Stimulated activated CD4-positive, alpha-beta T cell treated with anti-CD3 and anti-CD28 coated beads, TNF-alpha, amount 100 ng/mL, for 4 hours (primary cell): ENCODE results near the gene ELMO2.

Experiments
- DNase-seq, 3 experiments: peaks; one replicate each; pipeline ENCODE4 v3.0.0-alpha.2; 2020; ENCODE audit warnings: low read depth in 3 of 3

ELMO2 gene

DNA sequence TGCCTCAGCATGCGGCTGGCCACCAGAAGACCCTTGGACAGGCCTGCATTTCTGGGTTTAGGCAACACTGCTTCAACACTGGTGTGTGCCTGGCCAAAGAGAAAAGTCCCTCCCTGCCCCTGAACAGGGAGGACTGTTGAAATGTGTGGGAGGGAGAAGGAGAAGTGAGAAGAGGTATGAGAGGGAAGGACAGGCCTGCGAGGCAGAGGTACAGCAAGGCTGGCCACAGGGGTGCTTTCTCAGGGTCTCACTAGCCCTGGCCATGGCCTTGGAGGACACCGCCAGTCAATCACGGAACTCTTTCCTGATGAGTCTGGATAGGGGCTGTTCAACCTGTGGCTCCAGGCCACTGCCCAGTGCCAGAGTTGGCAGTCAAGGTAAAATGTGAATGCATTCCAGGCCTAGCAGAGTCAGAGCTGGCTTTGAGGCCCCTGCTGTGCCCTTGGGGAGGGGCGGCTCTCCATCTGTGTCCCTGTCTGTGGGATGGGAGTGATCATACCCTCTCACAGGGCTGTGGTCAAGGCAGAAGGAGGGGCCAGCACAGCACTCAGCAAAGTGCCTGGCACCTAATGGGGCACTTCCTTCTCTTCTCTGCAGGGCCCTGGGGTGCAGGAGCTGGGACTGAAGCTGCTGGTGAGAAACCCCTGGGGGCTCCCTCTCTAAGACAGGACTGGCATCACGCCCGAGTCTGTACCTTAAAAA is 54.9 kb downstream of the ELMO2 start:
- DNase-seq, result no peak

DNA sequence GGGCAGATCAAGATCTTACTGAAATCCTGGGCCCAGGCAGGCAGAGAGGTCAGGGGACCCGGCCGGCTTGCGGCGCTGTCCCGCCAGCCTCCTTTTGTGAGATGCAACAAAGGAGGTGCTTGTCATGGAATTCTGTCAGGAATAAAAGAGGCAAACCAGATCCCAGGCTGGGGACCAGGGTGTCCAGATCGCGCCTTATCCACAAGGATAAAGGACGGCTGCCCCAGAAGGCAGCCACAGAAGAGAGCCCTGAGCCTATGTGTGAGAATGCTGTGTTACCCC is 55.5 kb downstream of the ELMO2 start:
- DNase-seq, result no peak

DNA sequence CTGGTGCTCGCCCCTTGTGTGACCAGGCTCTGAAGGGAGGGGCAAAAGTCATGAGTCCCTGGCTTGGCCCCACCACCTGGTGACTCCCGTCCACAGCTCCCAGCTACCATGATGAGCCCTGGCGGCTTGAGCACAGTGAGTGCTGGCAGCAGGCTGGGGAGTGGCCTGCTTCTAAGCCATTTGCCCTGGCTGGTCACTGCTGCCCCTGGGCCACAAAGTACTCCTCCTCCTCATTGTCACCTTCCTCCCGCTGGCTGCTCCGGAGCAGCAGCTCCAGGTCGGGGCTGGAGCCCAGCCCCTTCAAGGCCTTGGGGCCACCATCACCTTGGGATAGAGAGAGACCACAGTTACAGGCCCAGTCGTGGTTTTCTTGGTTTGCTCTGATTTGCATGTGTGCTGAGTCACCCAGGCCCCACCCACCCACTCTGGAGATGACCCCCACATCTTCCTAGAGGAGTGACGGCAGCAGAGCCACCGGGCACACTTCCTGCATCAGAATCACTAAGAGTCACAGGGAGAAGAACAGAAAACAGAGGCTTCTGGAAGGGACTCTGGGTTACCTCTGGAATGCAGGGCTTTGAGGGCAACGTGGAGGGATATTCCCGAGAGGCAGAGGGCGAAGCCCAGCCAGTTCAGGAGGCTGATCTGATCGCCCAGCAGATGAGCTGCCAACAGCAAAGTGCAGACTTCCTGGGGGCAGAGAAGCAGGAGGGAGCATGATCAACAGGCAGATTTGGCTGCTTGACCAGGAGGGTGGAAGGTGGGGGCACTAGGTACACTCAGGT is 56.0 kb downstream of the ELMO2 start:
- no peak for DNase-seq

GRCh38 chr20:46349742-46350056 is 56.7 kb downstream of the ELMO2 start:
- DNase-seq, result no peak

DNA sequence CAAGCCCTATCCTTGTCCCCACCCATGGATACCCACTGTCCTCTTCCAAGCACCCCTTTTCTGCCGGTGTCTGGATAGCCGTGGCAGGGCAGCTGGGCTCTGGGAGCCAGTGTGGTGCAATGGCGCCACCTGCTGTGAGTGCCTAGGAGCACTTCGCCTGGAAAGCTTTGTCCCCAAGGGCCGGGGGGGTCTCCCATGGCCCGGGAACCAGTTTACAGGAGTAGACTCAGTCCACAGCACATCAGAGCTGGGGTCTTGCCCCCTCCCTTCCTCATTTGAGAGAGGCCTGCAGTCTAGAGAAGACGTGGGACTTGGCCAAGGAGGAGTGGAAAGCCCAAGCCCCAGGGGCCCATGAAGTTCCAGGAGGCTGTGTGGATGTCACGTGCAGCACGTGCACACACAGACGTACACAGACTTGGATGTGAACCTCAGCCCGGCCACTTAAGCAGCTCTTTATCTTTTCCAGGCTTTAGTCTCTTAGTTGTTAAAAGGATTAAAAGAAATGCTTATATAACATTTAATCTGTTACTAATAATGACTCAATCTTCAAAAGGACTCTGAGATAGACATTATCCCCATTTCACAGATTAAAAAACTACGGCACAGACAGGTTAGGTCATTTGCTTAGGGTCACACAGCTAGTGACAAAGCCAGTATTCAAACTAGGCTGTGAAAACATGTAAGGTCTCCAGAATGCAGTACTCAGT is 57.2 kb downstream of the ELMO2 start:
- peak in 1 of 3 experiments; percentile 20 for DNase-seq

DNA sequence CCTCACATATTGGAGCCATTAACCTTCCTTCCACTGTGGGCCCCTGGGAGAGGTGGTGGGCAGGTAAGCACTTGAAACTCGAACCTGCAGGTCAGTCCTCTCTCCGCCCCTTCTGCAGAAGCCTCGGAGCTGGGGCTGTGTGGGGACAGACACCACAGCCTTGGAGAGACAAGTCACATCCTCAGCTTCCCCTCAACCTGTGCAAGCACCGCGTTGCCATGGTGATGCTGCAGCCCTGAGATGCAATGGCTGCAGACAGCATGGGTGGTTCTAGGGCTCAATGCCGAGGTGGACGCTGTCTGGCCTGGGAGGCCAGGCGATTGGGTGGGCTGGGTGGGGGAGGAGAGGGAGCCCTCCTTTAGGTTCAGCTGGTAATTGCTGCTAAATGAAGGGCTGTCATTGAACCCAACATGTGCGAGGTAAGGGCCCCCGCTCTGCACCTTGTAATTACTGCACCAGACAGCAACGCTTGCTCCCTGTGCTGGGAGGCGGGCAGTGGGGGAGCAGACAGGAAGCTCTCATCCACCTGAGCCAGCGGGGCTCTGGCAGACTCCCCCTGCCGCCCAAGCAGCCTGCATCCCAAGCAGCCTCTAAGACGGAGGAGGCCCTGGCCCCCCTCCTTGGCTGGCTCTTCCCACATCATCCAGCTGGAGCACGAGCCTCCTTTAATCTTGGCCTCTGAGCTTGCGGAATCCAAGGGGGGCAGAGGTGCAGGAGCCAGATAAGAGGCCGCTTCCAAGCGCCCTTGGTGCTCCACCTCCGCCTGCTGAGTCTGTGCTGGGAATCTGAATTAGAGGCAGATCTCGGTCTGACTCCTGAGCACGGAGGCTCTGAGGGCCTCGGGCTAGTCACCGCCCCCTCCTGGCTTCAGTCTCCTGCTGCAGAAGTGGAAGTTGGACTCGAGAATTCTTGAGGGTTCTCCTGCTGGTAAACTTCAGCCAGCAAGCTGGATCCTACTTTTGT is 58.3 kb downstream of the ELMO2 start:
- no peak for DNase-seq

GRCh38 chr20:46346770-46347169 is 59.6 kb downstream of the ELMO2 start:
- DNase-seq, result no peak

DNA sequence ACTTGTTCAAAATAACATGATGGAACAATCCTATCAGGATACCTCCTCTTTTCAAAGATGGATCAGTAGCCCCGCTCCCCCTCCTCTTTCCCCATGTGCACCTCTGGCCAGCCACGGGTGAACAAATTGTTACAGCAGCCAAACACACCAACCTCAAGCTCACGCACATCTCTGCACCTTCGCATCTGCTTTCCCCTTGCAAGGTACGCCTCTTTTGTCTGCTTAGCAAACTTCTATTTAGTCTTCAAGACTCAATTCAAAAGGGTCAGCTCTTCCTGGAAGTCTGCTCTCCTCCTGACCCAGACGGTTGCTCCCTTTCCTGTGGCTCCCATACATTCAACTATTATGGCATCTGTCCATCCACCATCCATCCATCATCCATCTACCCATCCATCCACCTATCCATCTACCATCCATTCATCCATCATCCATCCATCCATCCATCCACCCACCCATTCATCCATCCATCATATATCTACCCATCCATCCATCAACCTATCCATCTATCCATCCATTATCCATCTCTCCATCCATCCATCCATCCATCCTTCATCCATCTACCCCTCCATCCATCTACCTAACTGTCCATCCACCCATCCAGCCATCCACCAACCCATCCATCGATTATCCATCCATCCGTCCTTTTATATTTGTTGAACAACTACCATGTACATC is 61.8 kb downstream of the ELMO2 start:
- no peak for DNase-seq

- no peak for DNase-seq
These were observed 62.4 kb downstream of the ELMO2 start for GRCh38 chr20:46343975-46344357.

- no peak for DNase-seq
These were observed 63.0 kb downstream of the ELMO2 start for GRCh38 chr20:46343348-46343974.

- DNase-seq, result no peak
These were observed 63.7 kb downstream of the ELMO2 start for GRCh38 chr20:46342451-46343347.

GRCh38 chr20:46342010-46342378 is 64.4 kb downstream of the ELMO2 start:
- DNase-seq, result no peak

DNA sequence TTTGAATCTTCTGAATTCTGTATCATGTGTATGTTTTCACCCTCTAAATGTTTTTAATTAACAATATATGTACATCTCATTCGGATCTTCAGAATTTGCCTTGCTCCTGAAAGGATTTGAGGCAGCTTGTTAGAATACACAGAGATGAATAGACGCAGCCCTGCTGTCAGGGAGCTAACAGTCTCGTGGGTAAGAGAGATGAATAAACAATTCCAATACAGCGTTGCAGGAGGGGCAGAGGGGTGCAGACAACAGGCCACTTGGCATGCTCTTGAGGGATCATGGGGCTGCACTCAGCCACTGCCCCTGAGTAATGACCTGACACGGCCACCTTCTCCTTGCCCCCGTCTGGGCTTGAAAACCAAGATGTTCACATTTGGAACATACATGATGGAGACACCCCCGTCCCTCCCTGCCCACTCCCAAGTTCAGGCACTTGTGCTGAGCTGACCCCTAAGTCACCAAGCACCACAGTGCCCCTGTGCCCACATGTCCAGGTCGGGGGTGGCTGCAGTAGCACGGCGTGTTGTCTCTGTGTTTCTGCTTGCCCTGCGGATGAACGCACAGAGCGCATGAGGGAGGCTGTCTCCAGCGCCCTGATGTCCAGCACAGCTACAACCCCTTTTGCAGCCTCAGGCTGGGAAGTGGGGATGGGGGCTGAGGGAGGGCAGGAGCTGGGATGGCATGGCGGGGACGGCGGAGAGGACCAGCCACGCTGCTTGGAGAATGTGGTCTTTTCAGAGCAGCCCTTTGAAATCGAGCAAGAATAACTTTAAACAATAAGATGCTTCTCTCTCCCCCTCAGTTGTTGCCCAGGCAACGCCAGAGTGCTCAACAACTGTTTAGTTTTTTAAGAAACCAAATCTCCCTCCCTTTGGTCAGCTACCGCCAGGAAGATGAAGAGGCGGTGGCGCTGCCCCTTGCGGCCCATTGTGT is 65.1 kb downstream of the ELMO2 start:
- no peak for DNase-seq

DNA sequence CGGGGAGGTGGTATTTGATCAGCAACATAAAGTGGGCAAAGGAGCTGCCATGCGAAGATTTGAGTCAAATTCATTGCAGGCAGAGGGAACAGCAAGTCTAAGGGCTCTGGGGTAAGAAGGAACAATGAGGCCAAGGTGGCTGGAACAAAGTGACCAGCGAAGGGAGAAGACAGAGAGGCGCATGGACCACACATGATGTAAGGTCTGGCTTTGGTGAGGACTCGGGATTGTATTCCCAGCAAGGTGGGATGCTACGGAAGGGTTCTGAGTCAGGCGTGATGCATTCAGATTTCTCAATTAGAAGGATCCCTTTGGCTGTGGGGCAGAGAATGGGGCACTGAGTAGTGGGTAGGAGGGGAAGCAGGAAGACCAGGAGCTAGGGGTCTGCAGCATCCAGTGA is 67.4 kb downstream of the ELMO2 start:
- DNase-seq, result no peak

DNA sequence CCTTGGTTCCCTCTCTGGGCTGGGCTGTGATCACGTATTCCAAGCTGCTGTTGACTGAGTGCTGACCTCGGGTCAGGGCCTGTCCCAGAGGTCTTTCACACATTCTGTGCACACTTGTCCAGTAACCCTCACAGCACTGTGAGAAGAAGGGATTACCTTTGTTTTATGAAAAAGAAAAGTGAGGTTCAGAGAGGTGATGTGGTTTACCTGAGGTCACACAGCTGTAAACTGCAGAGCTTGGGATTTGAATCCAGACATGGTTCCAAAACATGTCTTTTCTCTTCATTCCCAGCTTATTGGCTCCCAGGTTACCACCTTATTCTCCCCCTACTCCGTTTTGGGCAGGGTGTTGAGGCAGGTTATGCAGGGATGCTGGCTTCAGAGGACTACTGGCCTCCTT is 69.7 kb downstream of the ELMO2 start:
- DNase-seq, result no peak

- DNase-seq, result no peak
These were observed 72.0 kb downstream of the ELMO2 start for GRCh38 chr20:46334303-46334904.

DNA sequence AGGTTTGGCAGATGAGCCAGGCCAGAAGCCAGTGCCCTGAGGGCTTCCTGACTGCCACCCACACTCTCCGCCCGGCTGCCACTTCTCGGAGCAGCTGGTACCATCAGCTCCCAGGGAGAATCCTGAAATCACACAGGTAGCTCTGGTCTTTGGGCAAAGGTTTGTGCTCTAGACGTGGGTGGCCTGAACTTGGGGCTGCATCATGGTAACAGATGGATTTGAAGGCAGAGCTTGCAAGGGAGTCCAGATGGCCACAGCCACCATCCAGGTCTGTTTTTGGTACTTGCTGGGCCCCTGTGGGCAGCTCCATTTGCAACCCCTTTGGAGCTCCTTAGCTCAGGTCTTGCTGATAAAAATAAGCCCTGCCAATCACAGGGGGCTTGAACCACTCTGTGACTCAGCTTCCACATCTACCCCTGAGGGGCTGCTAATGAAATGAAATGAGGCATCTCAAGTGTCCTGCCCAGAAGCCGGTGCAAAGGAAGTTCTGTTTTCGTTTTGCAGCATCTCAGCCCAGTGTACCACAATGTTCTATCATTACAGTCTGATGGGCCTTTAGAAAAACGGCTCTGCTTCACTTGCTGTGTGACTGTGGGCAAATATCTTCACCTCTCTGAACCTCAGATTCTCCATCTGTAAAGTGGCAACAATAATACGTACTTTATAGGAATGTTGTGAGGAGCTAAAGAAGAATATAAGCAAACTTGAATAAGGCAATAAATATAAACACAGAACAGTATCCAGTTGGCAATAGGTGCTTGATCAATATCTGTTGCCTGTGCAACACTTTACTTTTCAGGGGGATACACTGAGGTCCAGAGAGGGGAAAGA is 73.0 kb downstream of the ELMO2 start:
- DNase-seq, result no peak
